Stimulated activated CD4-positive, alpha-beta T cell treated with anti-CD3 and anti-CD28 coated beads, Interleukin-12 subunit alpha, Interleukin-12 subunit beta, amount 100 ng/mL, for 48 hours (primary cell): ENCODE measurements around the gene F12.
"Not testable (repeated sequence)": the region's sequence is repeated elsewhere in the genome, so short reads cannot be mapped to it uniquely, and the experiment has no call there.

Source experiments
- DNase-seq, 3 donors: peaks; one replicate each; pipeline ENCODE4 v3.0.0-alpha.2; 2020; ENCODE audit warnings: low read depth in 2 of 3, low spot score in 1 of 3

Gene F12

DNA sequence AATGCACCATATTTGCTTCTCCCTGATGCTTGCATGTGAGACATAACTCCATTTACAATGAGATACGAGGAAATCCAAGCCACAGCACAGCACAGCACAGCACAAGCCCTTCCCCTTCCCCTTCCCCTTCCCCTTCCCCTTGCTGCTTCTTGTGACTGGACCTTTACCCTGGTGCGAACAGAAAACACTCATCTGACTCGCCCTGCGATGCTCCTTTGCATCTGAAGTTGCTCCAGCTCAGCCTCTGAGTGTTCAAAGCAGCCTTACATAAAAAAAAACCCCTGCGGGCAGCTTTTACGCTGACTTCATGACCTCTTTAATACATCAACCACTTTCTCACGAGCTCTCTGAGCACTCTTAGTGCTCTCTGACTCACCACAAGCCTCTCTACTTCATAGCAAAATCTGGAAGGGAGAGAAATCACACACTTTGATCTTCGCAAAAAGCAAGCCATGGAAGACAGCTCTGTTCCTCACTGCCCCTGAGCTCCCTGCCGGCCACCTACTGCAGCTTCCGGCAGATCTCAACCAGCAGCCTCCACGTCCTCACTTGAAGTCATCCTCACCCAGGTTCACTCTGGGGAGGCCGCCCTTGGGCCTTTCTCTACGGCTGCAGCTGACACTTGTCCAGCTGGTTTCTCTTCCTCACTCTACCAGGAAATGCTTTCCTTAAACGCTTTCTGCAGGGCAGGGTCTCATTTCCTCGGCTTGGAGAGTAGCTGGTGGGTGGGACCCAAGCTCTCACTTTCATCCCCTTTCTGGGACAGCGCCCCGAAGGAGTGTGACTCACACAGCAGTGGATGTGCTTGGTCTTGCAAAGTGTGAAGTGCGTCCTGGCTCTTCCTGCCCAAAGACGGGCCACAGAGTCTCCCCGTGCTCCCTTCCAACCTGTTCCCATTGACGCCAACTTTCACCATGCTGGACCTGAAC is 19.9 kb downstream of the F12 start:
- peak in 2 of 3 donors; percentile 37 to 43 for DNase-seq

DNA sequence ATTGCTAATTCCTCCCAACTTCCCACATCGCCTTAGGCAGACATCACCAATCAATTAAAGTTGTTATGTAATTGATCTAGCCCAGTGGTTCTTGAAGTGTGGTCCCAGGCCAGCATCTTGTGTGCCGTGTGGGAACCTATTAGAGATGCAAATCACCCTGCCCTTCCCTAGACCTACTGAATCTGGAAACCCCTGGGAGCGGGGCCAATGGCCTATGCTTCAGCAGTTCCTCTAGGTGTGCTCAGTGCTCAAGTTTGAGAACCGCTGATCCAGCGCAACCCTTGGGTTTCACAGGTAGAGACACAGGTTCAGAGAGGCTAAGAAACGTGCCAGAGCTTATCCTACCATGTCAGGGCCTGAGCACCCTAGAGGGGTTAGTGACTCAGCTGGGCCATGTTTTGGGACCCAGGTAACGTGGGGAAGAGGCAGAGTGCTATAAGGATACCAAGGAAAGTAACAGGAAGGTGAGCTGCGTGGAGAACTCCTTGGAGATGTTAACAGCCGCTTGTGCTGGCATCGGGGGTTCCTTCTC is 20.8 kb downstream of the F12 start:
- no peak for DNase-seq

DNA sequence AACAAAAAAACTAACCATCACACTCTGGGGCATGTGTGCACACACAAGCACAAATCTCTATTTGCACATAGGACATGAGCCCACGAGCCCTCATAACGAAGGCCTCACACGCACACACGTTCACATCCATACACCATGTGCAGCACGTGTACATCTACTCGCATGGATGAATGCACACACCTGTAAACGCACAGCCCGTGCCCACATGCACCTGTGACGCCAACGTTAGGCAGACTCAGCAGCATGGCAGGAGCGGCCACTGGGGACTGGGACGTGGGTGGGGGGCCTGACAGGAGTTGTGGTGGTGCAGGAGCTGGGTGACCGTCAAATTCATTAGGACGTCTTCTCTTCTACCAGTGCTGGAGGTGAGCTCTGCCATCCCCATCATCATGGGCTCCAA is 22.0 kb downstream of the F12 start:
- DNase-seq = no peak

DNA sequence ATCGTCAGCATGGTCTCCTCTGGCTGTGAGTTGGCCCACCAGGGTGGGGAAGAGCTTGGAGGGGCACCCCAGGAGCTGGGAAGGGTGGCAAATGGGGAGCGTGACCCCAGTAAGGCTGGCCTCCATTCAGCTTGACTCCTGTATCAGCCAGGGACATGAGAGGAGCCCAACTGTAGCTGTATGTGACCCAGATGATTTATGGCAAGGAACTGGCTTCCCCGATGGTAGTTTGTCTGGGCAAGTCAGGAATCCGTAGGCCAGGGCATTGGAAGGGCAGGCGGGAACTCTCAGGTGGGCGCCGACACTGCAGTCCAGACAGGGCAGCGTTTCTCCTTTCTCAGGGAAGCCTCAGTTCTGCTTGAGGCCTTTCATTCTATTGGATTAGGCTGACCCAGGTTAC is 22.8 kb downstream of the F12 start:
- DNase-seq = no peak

DNA sequence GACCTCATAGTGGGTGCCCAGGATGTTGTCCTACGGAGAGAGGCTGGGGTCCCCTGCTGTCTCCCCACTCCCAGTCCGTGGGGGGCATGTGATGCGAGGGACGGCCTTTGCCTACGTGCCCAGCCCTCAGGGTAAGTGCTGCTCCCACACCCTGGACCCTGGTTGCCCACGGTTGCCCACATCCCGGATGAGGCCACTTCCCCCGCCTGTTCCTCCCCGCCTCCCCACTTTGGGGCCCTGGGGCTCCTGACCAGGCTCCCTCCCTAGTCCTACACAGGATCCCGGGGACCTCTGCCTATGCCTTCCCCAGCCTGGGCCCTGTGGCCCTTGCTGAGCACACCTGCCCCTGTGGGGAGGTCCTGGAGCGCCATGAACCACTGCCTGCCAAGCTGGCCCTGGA is 23.6 kb downstream of the F12 start:
- no peak for DNase-seq

DNA sequence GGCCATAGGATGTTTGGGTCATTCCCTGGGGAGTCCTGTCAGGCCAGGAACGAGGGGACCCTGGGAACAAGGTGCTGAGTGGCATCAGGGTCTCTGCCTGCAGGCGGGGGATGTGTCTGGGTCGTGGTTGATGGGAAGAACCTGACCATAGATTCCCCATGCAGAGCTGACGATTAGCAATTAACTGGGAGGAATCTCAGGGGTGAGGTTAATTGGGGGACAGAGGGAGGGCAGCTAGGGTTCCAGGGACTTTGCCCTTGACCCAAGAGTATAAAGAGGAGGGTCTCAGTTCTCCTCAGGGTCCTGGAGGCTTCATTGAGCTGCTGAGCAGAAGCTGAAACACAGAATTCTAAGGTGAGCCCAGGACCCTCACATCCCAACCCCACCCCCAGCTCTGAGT is 25.2 kb downstream of the F12 start, which contains the start of gene SLC34A1:
Gene SLC34A1 (plus strand): TSS at position 301 of the 400 bp plus-strand sequence. CDS start 1,308 bp downstream, outside the sequence.
- DNase-seq = no peak

DNA sequence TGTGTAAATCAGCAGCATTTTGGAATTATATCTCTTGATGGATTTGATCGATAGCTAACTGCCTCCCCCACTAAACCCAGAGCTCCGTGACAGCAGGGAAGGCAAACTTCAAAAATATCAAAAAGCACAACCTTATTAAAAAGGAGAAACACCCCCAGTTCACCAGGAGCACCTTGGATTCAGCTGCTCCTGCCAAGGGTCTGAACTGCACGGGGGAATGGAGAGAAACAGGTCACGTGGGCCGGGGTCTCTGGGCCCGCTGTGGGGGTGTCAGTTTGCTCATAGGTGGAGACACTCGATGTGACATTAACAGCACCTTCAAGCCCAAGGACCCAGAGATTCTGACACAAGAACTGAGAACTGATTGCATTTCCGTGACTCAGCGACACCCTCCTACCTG is 26.2 kb downstream of the F12 start:
- no peak for DNase-seq

DNA sequence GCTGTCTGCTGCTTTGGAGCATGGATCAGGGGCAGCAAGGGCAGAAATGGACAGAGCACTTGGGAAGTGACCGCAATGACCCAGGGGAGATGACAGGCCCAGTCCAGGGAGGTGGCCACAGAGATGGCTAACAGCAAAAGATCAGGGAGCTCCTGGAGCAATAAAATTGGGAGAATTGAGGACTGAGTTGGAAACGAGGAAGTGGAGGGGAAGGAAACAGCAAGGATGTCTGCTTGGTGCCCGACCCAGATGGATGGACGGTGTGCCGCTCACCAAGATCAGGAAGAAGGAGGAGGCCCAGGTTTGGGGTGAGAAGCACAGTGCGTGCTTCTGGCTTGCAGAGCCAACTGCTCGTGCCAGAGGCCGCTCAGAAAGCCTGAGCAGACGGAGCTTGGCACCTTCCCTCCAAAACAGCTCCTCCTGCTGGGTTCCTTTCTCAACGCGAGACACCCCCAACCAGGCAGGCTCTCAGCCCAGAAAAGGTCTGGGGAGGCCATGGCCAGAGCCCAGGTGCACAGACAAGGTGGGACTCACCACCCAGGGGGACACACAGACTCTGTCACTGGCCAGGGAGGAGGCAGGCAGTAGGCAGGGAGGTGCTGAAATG is 26.8 kb downstream of the F12 start:
- no peak for DNase-seq

DNA sequence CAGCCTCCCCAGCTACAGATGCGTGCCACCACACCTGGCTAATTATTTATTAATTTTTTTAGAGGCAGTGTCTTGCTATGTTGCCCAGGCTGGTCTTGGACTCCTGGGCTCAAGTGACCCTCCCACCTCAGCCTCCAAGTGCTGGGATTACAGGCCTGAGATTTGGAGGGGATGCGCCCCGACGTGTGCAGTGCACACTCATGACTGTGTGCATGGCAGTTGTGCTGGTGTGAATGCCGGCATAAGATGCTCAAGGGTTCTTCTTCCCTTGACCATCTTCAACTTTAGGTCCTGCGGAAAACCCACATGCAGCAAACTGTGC is 28.6 kb downstream of the F12 start:
- no peak for DNase-seq

DNA sequence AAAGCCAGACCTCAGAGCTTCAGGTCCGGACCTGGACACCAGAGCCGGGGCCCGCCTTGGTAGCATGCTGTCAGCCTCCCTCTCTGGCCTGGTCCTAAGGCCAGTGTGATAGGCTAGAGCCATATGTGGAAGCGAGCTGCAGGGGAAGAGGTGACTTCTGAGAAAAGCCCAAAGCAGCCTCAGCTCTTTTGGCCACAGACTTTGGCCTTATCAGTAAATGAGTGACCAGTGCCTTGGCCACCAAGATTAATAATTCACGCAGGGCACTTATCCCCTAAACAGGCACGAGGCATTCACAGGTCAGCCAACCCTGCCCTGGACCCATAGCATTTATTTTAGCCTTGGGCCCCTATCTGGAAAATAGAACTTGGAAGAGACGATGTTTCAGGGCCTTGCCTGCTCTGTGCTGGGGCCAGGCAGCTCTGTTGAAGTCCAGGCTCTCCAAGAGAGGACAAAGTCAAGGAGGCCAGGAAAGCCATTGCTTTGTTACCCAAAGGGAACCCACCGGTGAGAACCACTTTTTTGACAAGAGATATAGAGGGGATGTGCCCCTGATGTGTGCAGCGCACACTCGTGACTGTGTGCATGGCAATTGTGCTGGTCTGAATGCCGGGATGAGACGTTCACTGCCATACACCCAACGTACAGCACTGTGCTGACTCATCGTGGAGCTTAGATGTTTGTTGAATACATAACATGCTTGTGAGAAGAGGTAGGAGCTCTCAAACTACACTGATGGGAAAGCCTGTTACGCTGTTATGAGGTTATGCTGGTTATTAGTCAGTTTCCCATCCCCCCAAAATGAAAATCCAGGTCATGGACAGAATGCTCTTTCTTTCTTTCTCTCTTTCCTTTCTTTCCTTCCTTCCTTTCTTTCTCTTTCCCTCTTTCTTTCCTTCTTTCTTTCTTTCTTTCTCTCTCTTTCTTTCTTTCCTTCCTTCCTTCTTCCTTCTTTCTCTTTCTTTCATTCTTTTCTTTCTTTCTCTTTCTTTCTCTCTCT is 30.2 kb downstream of the F12 start:
- no peak for DNase-seq

DNA sequence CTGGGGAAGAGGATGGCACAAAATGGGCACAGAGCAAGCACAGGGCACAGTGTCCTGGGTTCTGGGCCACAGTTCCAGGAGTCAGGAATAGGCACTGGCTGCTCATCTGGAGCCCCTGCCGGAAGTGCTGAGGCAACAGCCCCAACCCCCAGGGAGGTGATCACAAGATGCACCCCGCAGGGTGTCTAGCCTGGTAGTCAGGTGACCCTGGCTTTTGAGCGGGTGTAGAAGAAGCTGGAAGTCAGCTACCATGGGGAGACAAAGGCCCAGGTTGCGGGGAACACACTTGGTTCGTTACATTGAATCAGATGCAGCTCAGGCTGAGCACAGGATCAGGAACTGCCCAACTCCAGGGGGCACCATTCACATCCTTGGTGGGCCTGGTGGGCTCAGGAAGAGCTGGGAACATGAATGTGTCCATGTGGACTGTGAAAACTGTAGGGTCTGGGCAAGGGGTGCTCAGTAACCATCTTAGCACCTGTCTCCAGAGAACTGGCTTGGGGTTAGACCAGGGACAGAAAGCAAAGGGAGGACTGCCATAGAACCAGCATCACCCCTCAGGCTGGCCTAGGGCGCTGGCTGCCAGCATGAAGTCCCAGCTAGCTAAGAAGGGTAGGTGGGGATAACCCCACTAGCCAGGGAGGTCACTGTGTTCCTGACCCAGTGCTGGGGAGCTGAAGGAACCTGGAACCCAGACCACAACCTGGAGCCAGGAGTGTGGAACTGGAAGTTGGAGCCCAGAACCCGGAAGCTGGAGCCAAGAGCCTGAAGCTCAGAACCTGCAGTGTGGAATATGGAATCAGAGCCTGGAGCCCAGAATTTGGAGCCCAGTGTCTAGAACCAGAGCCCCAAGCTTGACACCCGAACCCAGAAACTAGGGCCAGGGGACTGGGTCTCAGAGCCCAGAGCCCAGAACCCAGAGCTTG is 31.2 kb downstream of the F12 start:
- no peak for DNase-seq

DNA sequence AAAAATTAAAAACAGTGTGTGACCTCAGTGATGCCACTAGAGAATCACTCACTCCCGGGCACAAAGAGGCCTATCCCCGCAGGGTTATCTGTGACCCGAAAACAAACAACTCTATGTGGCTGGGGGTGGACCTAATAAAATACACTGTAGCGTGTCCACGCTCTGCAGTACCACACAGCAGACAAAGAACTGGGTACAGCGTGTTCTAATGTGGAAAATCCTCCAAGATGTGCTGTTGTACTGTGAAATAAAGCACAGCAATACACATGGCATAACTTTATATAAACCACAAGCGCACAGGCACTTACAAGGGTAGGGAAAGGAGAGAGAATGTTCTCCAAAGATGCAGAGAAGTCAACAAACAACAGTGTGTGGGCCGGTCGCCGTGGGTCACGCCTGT is 33.3 kb downstream of the F12 start:
- DNase-seq = no peak

DNA sequence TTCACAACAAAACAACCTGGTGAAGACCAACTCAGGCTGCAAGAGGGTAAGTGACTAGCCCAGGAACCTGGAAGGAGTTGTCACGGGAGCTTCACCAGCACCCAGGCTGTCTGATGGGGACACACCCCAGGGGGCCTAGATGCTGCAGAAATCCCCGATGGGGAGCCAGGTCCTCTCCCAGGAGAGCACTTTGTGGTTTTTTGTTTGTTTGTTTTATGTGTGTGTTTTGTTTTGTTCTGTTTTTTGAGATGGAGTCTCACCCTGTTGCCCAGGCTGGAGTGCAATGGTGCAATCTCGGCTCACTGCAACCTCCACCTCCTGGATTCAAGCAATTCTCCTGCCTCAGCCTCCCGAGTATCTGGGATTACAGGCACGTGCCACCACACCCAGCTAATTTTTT is 33.8 kb downstream of the F12 start:
- DNase-seq = not testable (repeated sequence)

DNA sequence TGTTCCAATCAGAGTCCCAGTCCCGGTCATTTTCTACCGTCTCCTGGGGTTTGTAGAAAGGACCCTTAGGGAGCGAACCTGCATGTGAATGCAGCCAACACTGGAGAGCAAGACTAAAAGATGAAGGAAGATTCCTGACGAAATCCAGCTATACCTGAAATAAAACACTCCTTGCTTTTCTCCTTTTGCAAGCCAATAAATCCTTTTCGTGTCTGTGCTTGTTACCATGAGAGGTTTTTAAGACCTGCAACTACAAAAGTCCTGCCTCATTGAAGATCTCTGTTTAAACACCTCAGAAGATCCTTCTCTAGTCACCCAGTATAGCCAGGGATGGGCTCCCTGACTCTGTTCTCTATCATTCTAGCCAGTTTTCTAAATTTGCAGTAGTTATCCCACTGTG is 35.2 kb downstream of the F12 start:
- DNase-seq = no peak

DNA sequence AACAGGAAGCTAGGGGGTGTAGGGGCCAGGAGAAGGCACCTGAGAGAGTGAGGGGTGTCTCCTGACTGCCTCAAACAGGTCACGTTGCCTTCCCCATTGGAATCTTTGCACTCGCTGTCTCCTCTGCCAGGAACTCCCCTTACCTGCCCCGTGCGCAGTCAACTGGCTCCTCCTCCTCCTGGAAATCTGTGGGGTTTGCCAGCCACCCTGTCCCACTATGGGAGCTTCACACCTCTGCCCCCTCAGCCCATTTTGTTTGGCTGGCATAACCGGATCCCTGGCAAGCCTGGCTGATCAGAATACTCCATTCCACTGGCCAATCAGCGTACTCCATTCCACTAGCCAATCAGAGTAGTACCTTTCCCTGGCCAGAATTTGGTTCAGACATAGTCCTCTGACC is 35.6 kb downstream of the F12 start:
- no peak for DNase-seq

DNA sequence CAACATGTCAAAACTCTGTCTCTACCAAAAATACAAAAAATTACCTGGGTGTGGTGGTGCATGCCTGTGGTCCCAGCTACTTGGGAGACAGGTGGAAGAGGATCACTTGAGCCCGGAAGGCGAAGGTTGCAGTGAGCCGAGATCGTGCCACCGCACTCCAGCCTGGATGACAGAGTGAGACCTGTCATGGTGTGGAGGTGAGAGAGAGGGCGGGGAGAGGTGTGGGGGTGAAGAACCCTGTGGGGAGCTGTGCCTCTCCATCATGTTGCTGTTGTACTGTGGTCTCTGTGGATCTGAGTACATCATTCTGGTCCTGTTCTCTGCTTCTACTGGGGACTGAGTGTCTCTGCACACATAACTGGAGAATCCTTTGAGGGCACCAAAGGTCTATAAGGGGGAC is 36.5 kb downstream of the F12 start:
- no peak for DNase-seq

DNA sequence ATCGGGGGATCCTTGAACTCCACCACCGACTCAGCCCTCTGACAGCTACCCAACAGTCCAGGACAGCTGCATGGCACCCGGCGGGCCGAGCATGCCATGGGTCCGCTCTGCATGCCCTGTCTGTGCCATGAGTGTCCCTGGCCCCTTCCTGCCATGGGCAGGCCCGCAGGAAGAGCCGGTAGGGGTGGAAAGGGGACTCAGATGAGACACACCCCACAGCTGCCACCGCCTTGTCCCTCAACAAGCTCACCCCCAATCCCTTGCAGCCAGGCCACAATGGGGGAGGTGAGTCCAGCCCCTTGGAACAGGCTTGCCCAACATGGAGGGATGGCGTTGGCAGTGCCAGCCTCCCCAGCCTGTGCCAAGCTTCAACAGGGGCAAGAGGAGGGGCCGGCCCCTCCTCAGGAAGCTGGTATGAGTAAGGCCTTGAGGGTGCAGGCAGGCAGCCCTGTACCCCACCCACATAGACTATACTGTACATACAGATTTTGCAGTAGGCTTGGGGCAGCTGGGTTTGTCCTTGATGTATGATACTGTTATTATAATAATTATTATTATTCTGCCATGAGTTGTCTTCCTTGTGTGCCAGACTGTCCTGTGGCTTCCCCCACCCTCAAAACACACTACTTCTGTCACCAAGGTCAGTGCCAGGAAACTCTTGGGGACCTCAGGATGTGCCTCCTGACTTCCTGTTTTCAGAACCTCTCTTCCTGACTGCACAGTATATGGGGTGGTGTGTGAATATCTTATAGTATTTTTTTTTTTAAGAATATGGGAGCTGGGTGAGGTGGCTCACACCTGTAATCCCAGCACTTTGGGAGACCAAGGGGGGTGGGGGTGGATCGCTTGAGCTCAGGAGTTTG is 37.1 kb downstream of the F12 start:
- no peak for DNase-seq

DNA sequence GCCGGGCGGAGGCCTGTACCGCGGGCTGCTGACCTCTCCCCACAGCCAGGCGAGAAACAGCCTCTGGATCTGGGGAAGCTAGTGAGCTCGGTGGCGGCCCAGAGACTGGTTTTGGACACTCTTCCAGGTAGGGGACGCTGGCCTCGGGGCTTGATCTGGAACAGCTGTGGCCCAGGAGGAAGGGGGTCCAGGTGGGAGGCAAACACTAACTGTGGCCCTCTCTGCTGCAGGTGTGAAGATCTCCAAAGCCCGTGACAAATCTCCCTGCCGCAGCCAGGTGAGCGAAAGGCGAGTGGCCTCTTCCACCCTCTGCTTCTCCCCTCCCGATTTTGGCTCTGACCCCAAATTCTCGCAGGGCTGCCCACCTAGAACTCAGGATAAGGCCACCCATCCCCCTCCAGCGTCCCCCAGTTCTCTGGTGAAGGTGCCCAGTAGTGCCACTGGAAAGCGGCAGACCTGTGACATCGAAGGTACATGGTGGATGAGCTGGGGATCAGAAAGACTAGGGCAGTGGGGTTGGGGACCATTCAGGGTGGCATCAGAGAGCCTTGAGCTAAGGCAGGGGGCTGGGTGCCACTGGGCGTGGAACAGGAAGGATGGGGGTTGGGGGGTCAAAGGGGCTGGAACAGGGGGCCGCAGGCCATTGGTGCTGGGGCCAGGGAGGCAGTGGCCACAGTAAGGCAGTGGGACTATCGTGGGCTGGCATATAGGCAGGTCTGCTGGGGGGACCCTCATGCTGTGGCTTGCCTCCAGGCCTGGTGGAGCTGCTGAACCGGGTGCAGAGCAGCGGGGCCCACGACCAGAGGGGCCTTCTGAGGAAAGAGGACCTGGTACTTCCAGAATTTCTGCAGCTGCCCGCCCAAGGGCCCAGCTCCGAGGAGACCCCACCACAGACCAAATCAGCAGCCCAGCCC is 38.0 kb downstream of the F12 start:
- no peak for DNase-seq
